ENCODE data around the gene CFAP91.

Gene CFAP91

DNA sequence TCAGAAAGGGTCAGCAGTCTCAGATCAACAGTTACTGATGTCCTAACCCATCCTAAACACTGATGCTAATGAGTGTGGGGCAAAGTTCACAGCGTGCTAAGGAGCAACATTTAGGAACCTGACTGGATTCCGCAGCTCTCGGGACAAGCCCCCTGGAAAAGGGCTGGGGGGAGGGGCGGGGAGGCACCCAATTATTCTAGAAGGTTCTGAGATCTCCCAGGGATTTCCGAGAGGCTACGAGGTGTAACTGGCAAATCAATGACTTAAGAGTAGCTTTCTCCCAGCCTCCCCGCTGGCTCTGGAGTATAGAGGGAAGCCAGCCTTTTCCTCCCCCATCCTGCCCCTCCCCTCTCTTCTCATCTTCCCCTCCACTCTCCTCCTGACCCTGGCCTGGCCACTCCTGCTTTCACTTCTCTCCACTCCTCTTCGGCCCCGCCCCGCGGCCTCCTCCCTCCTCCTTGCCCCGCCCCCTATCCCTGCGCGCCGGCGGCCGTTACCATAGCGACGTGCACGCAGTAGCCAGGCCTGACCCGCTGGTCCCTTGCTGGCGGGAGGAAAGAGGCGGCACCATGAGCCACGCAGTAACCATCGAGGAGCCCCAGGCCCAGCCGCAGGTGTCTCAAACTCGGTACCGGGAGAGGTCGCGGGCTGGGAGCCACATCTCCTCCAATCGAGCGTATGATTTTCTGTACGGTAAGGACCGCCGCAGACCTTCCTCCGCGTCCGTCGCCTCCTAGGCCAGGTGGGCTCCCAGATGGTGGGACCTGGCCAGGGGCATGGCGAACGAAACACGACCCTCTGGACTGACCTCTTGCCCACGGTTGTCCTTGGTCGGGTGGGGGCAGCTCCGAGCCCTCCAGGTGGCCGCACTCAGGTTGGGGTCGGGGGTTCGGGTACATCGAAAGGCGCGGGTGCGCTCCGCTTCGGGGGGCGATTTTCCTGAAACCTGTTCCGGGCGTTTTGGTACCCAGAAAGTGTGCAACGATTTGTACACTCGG, at the start of gene CFAP91:
Gene CFAP91, plus strand, starts transcription at position 493 of the 998 bp plus-strand sequence. Its CDS starts 77 bp downstream, at position 570.
- TF ChIP-seq, protein P1, sequence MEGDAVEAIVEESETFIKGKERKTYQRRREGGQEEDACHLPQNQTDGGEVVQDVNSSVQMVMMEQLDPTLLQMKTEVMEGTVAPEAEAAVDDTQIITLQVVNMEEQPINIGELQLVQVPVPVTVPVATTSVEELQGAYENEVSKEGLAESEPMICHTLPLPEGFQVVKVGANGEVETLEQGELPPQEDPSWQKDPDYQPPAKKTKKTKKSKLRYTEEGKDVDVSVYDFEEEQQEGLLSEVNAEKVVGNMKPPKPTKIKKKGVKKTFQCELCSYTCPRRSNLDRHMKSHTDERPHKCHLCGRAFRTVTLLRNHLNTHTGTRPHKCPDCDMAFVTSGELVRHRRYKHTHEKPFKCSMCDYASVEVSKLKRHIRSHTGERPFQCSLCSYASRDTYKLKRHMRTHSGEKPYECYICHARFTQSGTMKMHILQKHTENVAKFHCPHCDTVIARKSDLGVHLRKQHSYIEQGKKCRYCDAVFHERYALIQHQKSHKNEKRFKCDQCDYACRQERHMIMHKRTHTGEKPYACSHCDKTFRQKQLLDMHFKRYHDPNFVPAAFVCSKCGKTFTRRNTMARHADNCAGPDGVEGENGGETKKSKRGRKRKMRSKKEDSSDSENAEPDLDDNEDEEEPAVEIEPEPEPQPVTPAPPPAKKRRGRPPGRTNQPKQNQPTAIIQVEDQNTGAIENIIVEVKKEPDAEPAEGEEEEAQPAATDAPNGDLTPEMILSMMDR (conservative IDR thresholded peaks at IDR 0.05; ENCODE audit: low read depth, low read length): no peak
- Histone ChIP-seq H3K79me2 (ENCODE audit: insufficient read depth, low read depth) (no peaks in the 10 kb centered on the region), H3K4me2 (no peak within 1 kb of the TSS), H2AFZ (ENCODE audit: low read depth) (no peak within 1 kb of the TSS), H3K9ac (no peak within 1 kb of the TSS), H3K27me3 (ENCODE audit: insufficient read depth, low read depth) (no peaks in the 10 kb centered on the region), H3K4me3 (IDR thresholded peaks at IDR 0.05; ENCODE audit: insufficient read depth, low read depth, low read length) (no peak within 1 kb of the TSS), H3K4me1 (ENCODE audit: low read depth, poor library complexity, severe bottlenecking) (peaks cover 9% of the 10 kb centered on the region), H3K27ac (no peak within 1 kb of the TSS), H4K20me1 (ENCODE audit: insufficient read depth) (no peaks in the 10 kb centered on the region), H3K36me3 (ENCODE audit: insufficient read depth) (no peaks in the 10 kb centered on the region)

DNA sequence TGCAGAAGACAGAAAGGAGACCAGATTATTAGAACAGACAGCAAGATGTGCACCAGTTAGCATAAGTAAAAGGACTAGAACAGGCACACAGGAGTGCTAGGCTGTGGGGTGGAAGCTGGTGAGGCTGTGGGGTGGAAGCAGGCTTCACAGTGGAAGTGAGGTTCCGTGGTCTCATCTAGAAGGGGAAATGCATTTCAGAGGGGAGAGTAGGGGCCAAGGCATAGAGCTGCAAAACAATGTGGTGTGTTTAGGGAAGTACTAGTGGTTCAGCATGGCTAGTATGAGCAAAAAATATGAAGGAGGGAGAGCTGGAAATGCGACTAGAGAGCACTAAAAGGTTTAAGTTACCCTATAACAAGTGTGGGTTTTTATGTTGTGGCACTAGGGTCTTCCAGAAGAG, 48.9 kb upstream of the CFAP91 start:
- Histone ChIP-seq H3K27me3 (ENCODE audit: insufficient read depth, low read depth) (no peaks in the 10 kb centered on the region), H3K4me2 (no peak overlapping the region), H4K20me1 (ENCODE audit: insufficient read depth) (no peaks in the 10 kb centered on the region), H3K27ac (no peak overlapping the region), H3K79me2 (ENCODE audit: insufficient read depth, low read depth) (no peaks in the 10 kb centered on the region), H3K4me1 (ENCODE audit: low read depth, poor library complexity, severe bottlenecking) (peaks cover 14% of the 10 kb centered on the region), H3K4me3 (IDR thresholded peaks at IDR 0.05; ENCODE audit: insufficient read depth, low read depth, low read length) (no peak overlapping the region), H3K36me3 (ENCODE audit: insufficient read depth) (no peaks in the 10 kb centered on the region), H2AFZ (ENCODE audit: low read depth) (no peak overlapping the region), H3K9ac (no peak overlapping the region)
- TF ChIP-seq, protein P1 (conservative IDR thresholded peaks at IDR 0.05; ENCODE audit: low read depth, low read length): no peak

DNA sequence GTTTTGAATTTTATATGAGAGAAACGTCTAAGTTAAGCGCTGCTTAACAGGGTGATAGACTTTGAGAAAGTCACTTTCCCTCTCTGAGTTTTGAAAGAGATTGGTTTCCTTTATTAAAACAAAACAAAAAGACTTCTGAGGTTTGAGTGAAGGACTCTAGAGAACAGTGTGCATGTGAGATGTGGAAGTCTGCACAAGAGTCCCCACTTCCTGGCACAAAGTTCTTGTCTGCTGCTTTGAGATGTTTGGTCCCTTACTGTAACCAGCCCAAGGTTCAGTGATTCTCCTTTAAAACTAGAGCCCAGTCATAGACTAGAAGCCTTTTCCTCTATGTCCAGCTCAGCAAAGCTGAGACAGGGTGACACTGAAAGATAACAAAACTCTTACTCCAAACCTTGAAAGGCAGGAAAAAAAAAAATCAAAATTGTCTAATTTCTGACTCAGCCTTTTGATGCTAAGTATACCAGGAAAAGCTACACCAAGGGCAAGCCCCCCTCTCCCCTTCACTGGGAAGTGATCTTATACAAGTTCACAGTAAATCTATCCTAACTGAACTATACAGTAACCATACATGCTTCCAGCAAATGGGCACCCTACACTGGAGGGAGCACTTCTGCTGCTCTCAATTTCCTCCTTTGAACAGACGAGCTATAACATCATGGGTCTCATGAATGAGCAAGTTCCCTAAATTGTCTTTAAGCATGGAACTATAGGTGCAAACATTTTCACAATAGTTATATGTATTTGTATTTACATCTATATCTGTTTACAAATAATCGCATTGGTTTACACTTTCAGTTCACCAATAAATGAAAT, 44.7 kb upstream of the CFAP91 start:
- Histone ChIP-seq H3K36me3 (ENCODE audit: insufficient read depth) (no peaks in the 10 kb centered on the region), H3K4me1 (ENCODE audit: low read depth, poor library complexity, severe bottlenecking) (peaks cover 8% of the 10 kb centered on the region), H2AFZ (ENCODE audit: low read depth) (no peak overlapping the region), H3K9ac (no peak overlapping the region), H4K20me1 (ENCODE audit: insufficient read depth) (no peaks in the 10 kb centered on the region), H3K27me3 (ENCODE audit: insufficient read depth, low read depth) (no peaks in the 10 kb centered on the region), H3K27ac (no peak overlapping the region), H3K79me2 (ENCODE audit: insufficient read depth, low read depth) (no peaks in the 10 kb centered on the region), H3K4me2 (no peak overlapping the region), H3K4me3 (IDR thresholded peaks at IDR 0.05; ENCODE audit: insufficient read depth, low read depth, low read length) (no peak overlapping the region)
- TF ChIP-seq, protein P1 (conservative IDR thresholded peaks at IDR 0.05; ENCODE audit: low read depth, low read length): no peak

DNA sequence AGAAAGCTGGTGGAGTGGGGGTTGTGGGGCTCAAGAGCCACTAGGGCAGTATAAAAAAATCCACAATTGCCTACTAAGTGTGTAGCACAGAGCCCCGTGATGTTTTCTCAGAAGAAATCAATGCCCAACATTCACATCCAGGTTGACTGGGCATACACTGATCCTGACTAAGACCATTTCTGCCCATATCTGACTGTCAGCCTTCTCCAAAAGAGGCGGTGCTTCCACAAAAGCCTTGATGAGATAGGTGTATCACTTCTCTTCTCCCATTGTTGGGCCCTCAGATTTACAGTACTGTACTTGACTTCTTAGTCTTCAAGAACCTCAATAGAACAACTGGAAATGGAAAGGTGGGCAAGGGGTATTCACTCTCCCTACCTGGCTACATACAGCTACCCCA, 43.8 kb upstream of the CFAP91 start:
- Histone ChIP-seq H3K79me2 (ENCODE audit: insufficient read depth, low read depth) (no peaks in the 10 kb centered on the region), H3K4me2 (no peak overlapping the region), H3K4me3 (IDR thresholded peaks at IDR 0.05; ENCODE audit: insufficient read depth, low read depth, low read length) (no peak overlapping the region), H3K4me1 (ENCODE audit: low read depth, poor library complexity, severe bottlenecking) (peaks cover 10% of the 10 kb centered on the region), H3K9ac (no peak overlapping the region), H4K20me1 (ENCODE audit: insufficient read depth) (no peaks in the 10 kb centered on the region), H3K27ac (no peak overlapping the region), H2AFZ (ENCODE audit: low read depth) (no peak overlapping the region), H3K36me3 (ENCODE audit: insufficient read depth) (no peaks in the 10 kb centered on the region), H3K27me3 (ENCODE audit: insufficient read depth, low read depth) (no peaks in the 10 kb centered on the region)
- TF ChIP-seq, protein P1 (conservative IDR thresholded peaks at IDR 0.05; ENCODE audit: low read depth, low read length): no peak
